ENCODE data around the gene CH25H. TPM values are rescaled to one million over a fixed set of nuclear protein-coding genes. Genes with fewer than 3 reads are reported as not detected.
A peak's percentile ranks its signal among the peaks of the same experiment; 100 is the strongest.
"Not testable (repeated sequence)": the region's sequence is repeated elsewhere in the genome, so short reads cannot be mapped to it uniquely, and the experiment has no call there.

The CH25H gene
- total RNA-seq, 2 donors from 2014 or later = 0.56 TPM; not detected in 1

DNA sequence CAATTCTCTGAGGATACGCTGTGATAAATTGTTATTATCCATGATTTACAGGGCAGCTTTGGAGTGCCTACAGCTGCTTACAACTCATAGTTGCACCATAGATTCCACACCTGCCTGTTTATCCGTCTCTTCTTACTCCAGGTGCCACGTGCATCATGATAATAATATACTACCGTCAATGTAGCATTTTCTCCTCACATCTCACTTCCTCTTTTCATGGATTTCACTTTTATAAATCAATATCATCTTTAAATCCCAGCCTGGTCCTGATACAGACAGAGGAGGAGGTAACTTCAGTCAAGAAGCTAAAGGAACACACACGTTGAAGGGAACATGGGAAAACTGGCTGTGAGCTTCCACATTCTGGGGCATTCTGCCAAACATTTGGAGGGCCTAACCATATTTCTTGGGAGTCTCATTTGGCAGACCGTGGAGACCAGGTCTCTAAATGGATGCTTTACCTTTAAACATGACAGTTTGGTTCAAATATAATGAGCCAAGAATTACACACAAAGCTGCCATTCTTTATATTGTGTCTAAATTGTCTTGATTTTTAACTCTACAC, 2.4 kb downstream of the CH25H start:
- Mint-ChIP-seq H3K9me3 (no peaks in the 10 kb centered on the region), H3K27me3 (ENCODE audit: low read depth) (peaks cover 6% of the 10 kb centered on the region), H3K36me3 (ENCODE audit: insufficient read depth in 2 of 2) (no peaks in the 10 kb centered on the region), H3K4me1 (ENCODE audit: low read depth) (peaks cover 14% of the 10 kb centered on the region), H3K27ac (no peak overlapping the region), H3K4me3 (no peak overlapping the region)
- ATAC-seq (replicated peaks in 1 of 2) (no peak), DNase-seq (no peak)

DNA sequence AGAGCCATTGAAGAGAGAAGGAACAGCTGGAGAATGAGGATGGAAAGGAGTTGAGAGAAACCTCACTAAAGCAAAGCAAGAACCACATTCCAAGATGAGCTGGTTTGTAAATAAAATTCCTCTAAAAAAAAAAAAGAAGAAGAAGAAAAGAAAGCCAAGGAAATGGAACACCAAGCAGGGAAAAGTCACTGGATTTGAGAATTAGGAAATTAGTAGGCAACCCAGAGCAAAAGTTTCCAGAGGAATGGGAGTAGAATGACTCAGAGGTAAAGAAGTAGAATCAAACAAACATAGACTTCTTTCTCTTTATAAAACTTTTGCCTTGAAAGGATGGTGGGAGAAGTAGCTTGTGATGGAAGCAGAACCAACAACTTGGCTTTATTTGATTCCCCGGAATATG, 3.9 kb downstream of the CH25H start:
- no peak overlapping the region for H3K27ac Mint-ChIP-seq
- DNase-seq (no peak), ATAC-seq (replicated peaks in 1 of 2) (no peak)
- no peak overlapping the region for H3K4me3 Mint-ChIP-seq
- H3K36me3 Mint-ChIP-seq (ENCODE audit: insufficient read depth in 2 of 2) = no peaks in the 10 kb centered on the region
- H3K9me3 Mint-ChIP-seq = no peaks in the 10 kb centered on the region
- H3K27me3 Mint-ChIP-seq (ENCODE audit: low read depth) = no peaks in the 10 kb centered on the region
- H3K4me1 Mint-ChIP-seq (ENCODE audit: low read depth) = peaks cover 14% of the 10 kb centered on the region

DNA sequence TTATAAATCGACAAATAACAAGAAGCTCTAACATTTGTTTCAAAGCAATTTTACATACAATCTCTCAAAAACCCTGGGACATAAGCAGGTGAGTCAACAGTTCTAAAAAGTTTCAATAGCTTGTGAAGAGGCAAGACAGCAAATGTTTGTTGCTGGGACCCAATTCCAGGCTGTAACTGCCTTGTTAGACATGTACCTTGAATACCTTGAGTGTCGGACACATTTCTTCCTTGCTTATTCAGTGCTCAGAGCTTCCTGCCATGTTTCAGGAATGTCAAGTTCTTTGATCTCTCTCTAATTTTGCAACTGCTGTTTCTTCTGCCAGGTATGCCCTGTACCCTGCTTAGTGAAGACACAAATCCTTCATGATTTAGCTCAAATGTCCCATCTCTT, 5.1 kb downstream of the CH25H start:
- DNase-seq (no peak), ATAC-seq (replicated peaks in 1 of 2) (no peak)
- no peak overlapping the region for H3K4me3 Mint-ChIP-seq
- peaks cover 9% of the 10 kb centered on the region for H3K4me1 Mint-ChIP-seq (ENCODE audit: low read depth)
- no peaks in the 10 kb centered on the region for H3K36me3 Mint-ChIP-seq (ENCODE audit: insufficient read depth in 2 of 2)
- H3K27me3 Mint-ChIP-seq (ENCODE audit: low read depth) = no peaks in the 10 kb centered on the region
- no peaks in the 10 kb centered on the region for H3K9me3 Mint-ChIP-seq
- no peak overlapping the region for H3K27ac Mint-ChIP-seq

DNA sequence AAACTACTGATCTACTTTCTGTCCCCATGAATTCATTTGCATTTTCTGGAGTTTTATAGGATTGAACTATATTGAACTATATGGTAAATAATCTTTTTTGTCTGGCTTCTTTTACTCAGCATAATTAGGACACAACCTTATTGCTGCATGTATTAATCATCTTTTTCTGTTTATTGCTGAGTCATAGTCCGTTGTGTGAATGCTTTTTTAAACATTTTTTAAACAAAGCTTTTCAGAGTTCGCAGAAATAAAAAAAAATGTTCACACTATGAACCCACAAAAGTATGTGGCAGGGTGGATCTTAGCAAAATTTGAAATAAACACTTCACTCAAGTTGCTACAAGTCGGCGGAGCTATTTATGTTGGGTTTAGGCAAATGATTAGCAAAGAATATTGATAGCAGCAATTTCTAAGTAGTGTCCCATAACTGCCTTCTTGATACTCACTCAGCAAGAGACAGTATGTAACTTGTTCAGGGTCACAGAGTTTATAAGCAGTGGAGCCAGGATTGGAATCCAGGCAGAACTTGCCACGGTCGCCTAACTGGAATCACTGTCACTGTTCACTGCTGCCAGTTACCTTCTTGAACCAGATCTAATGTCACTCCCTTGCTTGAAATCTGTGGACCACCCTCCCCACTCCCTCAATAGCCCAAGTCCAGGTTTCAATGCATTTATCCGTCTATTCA, 5.6 kb downstream of the CH25H start:
- Mint-ChIP-seq H3K27ac (no peak overlapping the region), H3K36me3 (ENCODE audit: insufficient read depth in 2 of 2) (no peaks in the 10 kb centered on the region), H3K4me1 (ENCODE audit: low read depth) (peaks cover 4% of the 10 kb centered on the region), H3K9me3 (no peaks in the 10 kb centered on the region), H3K4me3 (no peak overlapping the region), H3K27me3 (ENCODE audit: low read depth) (no peaks in the 10 kb centered on the region)
- DNase-seq (no peak), ATAC-seq (replicated peaks in 1 of 2) (no peak)

DNA sequence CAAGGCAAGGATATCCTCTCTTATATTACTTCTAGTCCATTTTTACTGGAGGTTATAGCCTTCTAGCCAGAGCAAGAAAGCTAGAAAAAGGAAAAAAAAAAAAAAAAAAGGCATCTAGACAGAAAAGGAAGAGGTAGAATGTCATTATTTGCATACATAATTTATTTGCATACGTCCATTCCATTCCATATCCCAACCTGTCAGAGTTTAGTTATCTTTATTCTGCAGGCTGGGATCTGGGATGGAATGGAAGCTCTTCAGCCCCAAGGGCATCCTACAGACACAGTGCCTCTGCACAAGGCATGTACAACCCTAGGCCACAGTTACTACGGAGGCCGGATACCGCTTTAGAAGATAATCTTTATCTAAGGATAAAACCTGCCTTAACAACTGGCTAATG, 9.6 kb downstream of the CH25H start:
- H3K27ac Mint-ChIP-seq = no peak overlapping the region
- no peak overlapping the region for H3K4me3 Mint-ChIP-seq
- H3K4me1 Mint-ChIP-seq (ENCODE audit: low read depth) = peaks cover 7% of the 10 kb centered on the region
- H3K27me3 Mint-ChIP-seq (ENCODE audit: low read depth) = peaks cover 11% of the 10 kb centered on the region
- DNase-seq (no peak), ATAC-seq (replicated peaks in 1 of 2) (no peak)
- H3K9me3 Mint-ChIP-seq = no peaks in the 10 kb centered on the region
- no peaks in the 10 kb centered on the region for H3K36me3 Mint-ChIP-seq (ENCODE audit: insufficient read depth in 2 of 2)

DNA sequence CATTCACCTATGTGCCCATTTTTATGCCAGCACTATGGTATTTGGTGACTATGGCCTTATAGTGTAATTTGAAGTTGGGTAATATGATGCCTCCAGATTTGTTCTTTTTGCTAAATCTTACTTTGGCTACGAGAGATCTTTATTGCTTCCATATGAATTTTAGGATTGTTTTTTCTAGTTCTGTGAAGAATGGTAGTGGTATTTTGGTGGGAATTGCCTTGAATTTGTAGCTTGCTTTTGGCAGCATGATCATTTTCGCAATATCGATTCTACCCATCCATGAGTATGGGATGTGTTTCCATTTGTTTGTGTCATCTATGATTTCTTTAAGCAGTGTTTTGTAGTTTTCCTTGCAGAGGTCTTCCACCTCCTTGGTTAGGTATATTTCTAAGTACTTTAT, 15.8 kb downstream of the CH25H start:
- DNase-seq; H3K4me3 Mint-ChIP-seq; ATAC-seq (replicated peaks in 1 of 2); H3K36me3 Mint-ChIP-seq (ENCODE audit: insufficient read depth in 2 of 2); H3K27ac Mint-ChIP-seq; H3K9me3 Mint-ChIP-seq; H3K4me1 Mint-ChIP-seq (ENCODE audit: low read depth): not testable (repeated sequence)
- peaks cover 27% of the 10 kb centered on the region for H3K27me3 Mint-ChIP-seq (ENCODE audit: low read depth)

DNA sequence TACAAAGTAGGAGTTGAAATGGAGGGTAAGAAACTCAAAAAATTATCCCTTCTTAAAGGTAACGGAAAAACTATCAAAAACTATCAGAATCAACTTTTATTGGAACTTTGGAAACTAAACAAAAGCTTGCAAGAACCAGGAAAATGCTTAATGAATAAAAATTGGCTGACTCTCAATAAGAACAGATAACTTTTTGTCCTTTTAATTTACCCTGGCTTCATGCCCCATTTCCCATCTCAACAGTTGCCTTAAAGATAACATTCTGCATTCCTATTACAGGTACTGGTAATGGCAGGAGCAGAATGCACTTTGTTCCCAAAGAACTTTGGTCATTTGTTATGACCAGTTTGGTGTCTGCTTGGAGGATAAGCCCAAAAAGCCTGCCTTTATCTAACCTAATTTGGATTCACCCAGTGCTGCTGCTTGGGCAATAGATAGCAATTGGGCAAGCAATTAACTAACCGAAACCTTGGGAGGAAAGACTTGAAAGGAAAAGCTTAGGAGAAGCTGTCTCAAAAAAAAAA, 17.8 kb downstream of the CH25H start:
- Mint-ChIP-seq H3K4me1 (ENCODE audit: low read depth) (peaks cover 7% of the 10 kb centered on the region), H3K9me3 (peaks cover 3 to 6% of the 10 kb centered on the region in 2 donors), H3K36me3 (ENCODE audit: insufficient read depth in 2 of 2) (peaks cover 0 to 1% of the 10 kb centered on the region in 2 donors), H3K27me3 (ENCODE audit: low read depth) (peaks cover 40% of the 10 kb centered on the region), H3K4me3 (no peak overlapping the region), H3K27ac (no peak overlapping the region)
- ATAC-seq (replicated peaks in 1 of 2) = no peak
- no peak for DNase-seq

DNA sequence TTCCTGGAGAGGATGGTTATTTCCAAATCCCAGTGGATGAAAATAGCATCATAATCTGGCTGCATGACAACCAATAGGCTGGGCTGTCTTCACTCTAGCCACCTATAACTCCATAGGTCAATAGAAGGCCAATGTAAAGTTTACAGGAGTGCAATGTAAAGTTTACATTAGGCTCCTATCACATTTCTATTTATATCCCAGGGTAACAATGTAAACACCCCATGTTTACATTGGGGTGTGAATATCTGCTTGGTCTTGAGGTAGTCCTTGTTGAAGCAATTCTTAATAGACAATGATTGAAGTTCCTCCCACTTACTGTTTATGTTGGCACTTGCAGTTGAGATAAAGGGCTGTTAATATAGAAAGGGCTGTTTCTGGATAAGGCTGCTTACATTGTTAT, 21.5 kb downstream of the CH25H start:
- H3K9me3 Mint-ChIP-seq = peaks cover 3 to 6% of the 10 kb centered on the region in 2 donors
- H3K4me3 Mint-ChIP-seq = no peak overlapping the region
- ATAC-seq (replicated peaks in 1 of 2) = no peak
- no peak overlapping the region for H3K27ac Mint-ChIP-seq
- H3K4me1 Mint-ChIP-seq (ENCODE audit: low read depth) = no peaks in the 10 kb centered on the region
- peaks cover 27% of the 10 kb centered on the region for H3K27me3 Mint-ChIP-seq (ENCODE audit: low read depth)
- no peak for DNase-seq
- peaks cover 0 to 1% of the 10 kb centered on the region in 2 donors for H3K36me3 Mint-ChIP-seq (ENCODE audit: insufficient read depth in 2 of 2)

DNA sequence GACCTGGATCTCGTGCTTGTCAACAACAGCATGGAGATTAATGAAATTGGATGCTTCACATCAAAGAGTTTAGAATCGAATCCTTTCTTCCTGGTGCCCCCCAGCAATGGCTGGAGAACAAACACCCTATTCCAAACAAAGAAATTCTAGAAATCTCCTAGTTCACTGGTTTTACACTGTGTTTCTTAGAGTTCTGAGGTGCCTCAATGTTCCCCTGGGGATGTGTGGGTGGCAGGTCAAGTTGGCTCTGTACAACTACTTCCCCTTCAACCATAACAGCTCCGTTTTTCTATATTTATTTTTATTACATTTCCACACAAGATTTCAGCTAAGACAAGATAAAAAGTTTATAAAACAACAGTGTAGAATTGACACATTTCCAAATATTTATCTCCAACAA, 22.5 kb downstream of the CH25H start:
- H3K4me1 Mint-ChIP-seq (ENCODE audit: low read depth) = no peaks in the 10 kb centered on the region
- DNase-seq = no peak

DNA sequence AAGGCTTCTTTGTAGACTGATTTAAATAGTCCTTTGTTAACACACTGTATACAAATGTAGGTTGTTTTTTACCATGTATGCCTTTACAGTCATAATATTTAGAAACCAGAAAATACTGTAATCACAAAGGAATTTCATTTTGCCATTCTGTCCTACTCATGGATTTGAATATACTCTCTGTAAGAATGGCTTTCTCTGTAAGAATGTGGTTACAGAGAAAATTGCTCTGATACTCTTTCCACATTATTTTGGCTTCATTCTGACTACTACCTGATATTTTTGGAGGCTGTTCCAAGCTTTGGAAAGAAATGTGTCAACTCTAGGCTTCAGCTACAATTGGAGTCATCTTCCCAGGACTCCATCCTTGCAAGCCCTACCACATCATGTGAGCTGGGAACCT, 23.5 kb downstream of the CH25H start:
- DNase-seq = no peak
- H3K36me3 Mint-ChIP-seq (ENCODE audit: insufficient read depth in 2 of 2) = no peaks in the 10 kb centered on the region

More for the DNA sequence above, 22.5 kb downstream of the CH25H start:
- H3K4me3 Mint-ChIP-seq = no peak overlapping the region
- H3K27me3 Mint-ChIP-seq (ENCODE audit: low read depth) = peaks cover 25% of the 10 kb centered on the region
- ATAC-seq (replicated peaks in 1 of 2) = no peak
- peaks cover 0 to 6% of the 10 kb centered on the region in 2 donors for H3K9me3 Mint-ChIP-seq
- peaks cover 0 to 1% of the 10 kb centered on the region in 2 donors for H3K36me3 Mint-ChIP-seq (ENCODE audit: insufficient read depth in 2 of 2)
- no peak overlapping the region for H3K27ac Mint-ChIP-seq

DNA sequence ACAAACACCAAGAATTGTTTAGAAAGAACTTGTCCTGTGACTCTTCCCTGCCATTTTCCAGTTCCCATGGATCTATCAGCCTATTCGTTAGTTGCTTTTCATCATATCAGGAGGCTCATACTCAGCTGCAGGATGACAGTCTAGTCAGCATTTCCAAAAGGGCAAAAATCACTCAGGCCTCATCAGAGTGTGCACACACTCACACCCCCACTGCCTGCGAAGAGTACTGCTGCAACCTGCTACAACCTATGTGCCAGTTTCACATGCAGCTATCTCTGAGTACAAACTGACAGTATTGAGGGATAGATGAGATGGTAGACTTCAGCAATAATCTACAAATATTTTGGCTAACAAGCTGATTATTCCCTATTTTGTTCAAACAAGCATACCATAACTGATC, 24.2 kb downstream of the CH25H start:
- ATAC-seq (replicated peaks in 1 of 2) = peak in 1 of 2 donors; percentile 39
- Mint-ChIP-seq H3K9me3 (peaks cover 0 to 2% of the 10 kb centered on the region in 2 donors), H3K36me3 (ENCODE audit: insufficient read depth in 2 of 2) (no peaks in the 10 kb centered on the region), H3K4me3 (no peak overlapping the region), H3K27me3 (ENCODE audit: low read depth) (peaks cover 25% of the 10 kb centered on the region), H3K4me1 (ENCODE audit: low read depth) (no peaks in the 10 kb centered on the region), H3K27ac (no peak overlapping the region)
- DNase-seq = no peak

More for the DNA sequence above, 23.5 kb downstream of the CH25H start:
- no peaks in the 10 kb centered on the region for H3K4me1 Mint-ChIP-seq (ENCODE audit: low read depth)
- H3K9me3 Mint-ChIP-seq = peaks cover 0 to 2% of the 10 kb centered on the region in 2 donors
- H3K4me3 Mint-ChIP-seq = no peak overlapping the region
- no peak overlapping the region for H3K27ac Mint-ChIP-seq
- peaks cover 25% of the 10 kb centered on the region for H3K27me3 Mint-ChIP-seq (ENCODE audit: low read depth)
- no peak for ATAC-seq (replicated peaks in 1 of 2)

DNA sequence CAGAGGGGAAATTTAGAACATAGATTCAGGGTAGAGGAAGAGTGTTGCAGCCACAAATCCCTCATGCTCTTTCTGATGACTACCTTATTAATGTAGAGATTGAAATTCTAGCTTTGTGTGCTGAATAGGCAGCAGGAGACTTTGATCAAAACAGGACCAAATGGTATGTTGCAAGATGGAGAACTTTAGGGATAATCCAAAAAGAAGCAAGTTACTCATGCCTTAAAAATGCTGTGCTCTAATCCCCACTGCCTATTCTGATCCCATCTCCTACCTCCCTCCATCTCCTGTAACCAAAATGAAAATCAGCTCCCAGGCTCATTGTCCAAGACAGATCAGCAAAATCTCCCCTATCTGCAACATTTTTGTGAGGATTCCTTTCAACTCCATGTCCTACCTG, 31.3 kb downstream of the CH25H start:
- H3K4me1 Mint-ChIP-seq (ENCODE audit: low read depth) = peaks cover 6% of the 10 kb centered on the region
- H3K36me3 Mint-ChIP-seq (ENCODE audit: insufficient read depth in 2 of 2) = peaks cover 0 to 1% of the 10 kb centered on the region in 2 donors
- H3K9me3 Mint-ChIP-seq = no peaks in the 10 kb centered on the region
- ATAC-seq (replicated peaks in 1 of 2) (no peak), DNase-seq (no peak)
- peaks cover 38% of the 10 kb centered on the region for H3K27me3 Mint-ChIP-seq (ENCODE audit: low read depth)
- no peak overlapping the region for H3K27ac Mint-ChIP-seq
- H3K4me3 Mint-ChIP-seq = no peak overlapping the region

DNA sequence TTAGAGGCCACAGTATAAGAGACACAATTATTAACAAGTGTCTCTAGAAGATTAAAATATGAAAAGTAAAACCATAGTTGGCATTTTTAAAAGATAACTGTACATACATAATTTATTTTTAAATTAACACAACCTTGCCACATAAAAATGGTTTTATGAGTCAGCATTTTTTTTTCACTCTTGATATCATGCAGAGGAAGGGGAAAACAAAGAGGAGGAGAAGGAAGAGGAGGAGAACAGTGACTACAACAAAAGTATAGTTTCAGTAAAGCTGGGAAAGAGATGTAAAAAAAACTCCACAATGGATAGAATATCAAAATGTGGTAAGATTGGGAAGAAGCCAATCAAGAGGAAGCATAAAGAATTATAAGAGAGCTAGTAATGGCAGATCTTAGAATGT, 34.0 kb downstream of the CH25H start:
- Mint-ChIP-seq H3K4me1 (ENCODE audit: low read depth) (peaks cover 6% of the 10 kb centered on the region), H3K36me3 (ENCODE audit: insufficient read depth in 2 of 2) (peaks cover 0 to 1% of the 10 kb centered on the region in 2 donors), H3K27me3 (ENCODE audit: low read depth) (peaks cover 49% of the 10 kb centered on the region), H3K9me3 (no peaks in the 10 kb centered on the region), H3K27ac (no peak overlapping the region), H3K4me3 (no peak overlapping the region)
- ATAC-seq (replicated peaks in 1 of 2) = no peak
- no peak for DNase-seq

DNA sequence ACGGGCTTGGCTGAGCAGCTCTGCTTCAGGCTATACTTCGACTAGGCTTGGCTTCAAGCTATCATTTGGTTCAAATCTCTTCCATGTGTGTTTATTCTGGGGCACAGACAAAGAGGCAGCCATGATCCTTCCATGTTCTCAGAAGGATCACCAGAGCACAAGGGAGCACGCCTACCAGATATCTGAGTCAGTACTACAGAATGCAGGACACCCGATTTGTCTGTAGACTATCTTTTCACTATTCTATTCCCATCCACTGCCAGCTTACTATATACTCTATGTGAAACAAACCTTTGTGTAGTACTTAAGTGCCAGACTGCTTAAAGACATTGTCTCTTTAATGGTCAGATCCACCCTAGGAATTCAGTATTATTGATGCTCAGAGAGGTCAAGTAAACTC, 35.1 kb downstream of the CH25H start:
- DNase-seq (no peak), ATAC-seq (replicated peaks in 1 of 2) (no peak)
- no peak overlapping the region for H3K4me3 Mint-ChIP-seq
- H3K27ac Mint-ChIP-seq = no peak overlapping the region
- no peaks in the 10 kb centered on the region for H3K9me3 Mint-ChIP-seq
- H3K27me3 Mint-ChIP-seq (ENCODE audit: low read depth) = peaks cover 50% of the 10 kb centered on the region
- peaks cover 0 to 1% of the 10 kb centered on the region in 2 donors for H3K36me3 Mint-ChIP-seq (ENCODE audit: insufficient read depth in 2 of 2)
- H3K4me1 Mint-ChIP-seq (ENCODE audit: low read depth) = peaks cover 6% of the 10 kb centered on the region

Data from activated T-cell treated with anti-CD3 and anti-CD28 coated beads, Interleukin-2, amount 50 U/mL, for 72 hours (primary cell).